Bronchial epithelial cell (primary cell): ENCODE data around the gene PTPN7. TPM values are rescaled to one million over a fixed set of nuclear protein-coding genes. Genes with fewer than 3 reads are reported as not detected.
A peak's percentile ranks its signal among the peaks of the same experiment; 100 is the strongest.
"Not testable (repeated sequence)": the region's sequence is repeated elsewhere in the genome, so short reads cannot be mapped to it uniquely, and the experiment has no call there.

Source experiments
- DNase-seq: peaks from one replicate; pipeline ENCODE4 v3.0.0-alpha.2; 2010; ENCODE audit warnings: low read depth
- FAIRE-seq: peaks from 2 replicates; lab custom pipeline; 2011; peaks lifted over from hg19 to GRCh38; lab: Jason Lieb, UNC
- H3K27me3 ChIP-seq: 2 replicates; pipeline ENCODE4 v1.5.1; 2011; ENCODE audit warnings: low read length; ENCODE audit not compliant: control insufficient read depth, insufficient read depth
- H3K36me3 ChIP-seq: 2 replicates; pipeline ENCODE4 v1.5.1; 2011; ENCODE audit warnings: low read length; ENCODE audit not compliant: control insufficient read depth, insufficient read depth
- H3K4me3 ChIP-seq: 2 replicates; pipeline ENCODE4 v1.5.1; 2011; ENCODE audit warnings: mild to moderate bottlenecking, low read depth, low read length, control low read depth
- total RNA-seq: library from RNA; depleted of rRNA; stranded (reverse); fragments of >200 nt; gene quantifications from 2 replicates; pipeline ENCODE4 v1.2.1, GENCODE V29; 2014
- TF ChIP-seq, protein P1 (sequence below): IDR thresholded peaks from 2 replicates; pipeline ENCODE4 v1.5.1; 2011; ENCODE audit warnings: mild to moderate bottlenecking, moderate library complexity, low read length, control low read depth, inconsistent platforms; ENCODE audit not compliant: insufficient read depth, severe bottlenecking

PTPN7 gene
- total RNA-seq, 1 donor from 2014 or later: not detected

- H3K36me3 ChIP-seq: no peaks in the 10 kb centered on the region
- no peaks in the 10 kb centered on the region for H3K27me3 ChIP-seq
- H3K4me3 ChIP-seq: no peak overlapping the region
- TF ChIP-seq, protein P1, sequence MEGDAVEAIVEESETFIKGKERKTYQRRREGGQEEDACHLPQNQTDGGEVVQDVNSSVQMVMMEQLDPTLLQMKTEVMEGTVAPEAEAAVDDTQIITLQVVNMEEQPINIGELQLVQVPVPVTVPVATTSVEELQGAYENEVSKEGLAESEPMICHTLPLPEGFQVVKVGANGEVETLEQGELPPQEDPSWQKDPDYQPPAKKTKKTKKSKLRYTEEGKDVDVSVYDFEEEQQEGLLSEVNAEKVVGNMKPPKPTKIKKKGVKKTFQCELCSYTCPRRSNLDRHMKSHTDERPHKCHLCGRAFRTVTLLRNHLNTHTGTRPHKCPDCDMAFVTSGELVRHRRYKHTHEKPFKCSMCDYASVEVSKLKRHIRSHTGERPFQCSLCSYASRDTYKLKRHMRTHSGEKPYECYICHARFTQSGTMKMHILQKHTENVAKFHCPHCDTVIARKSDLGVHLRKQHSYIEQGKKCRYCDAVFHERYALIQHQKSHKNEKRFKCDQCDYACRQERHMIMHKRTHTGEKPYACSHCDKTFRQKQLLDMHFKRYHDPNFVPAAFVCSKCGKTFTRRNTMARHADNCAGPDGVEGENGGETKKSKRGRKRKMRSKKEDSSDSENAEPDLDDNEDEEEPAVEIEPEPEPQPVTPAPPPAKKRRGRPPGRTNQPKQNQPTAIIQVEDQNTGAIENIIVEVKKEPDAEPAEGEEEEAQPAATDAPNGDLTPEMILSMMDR: no peak
- DNase-seq: no peak
- FAIRE-seq: no peak
Observed at GRCh38 chr1:202116287-202116686, 44.1 kb downstream of the PTPN7 start.

DNA sequence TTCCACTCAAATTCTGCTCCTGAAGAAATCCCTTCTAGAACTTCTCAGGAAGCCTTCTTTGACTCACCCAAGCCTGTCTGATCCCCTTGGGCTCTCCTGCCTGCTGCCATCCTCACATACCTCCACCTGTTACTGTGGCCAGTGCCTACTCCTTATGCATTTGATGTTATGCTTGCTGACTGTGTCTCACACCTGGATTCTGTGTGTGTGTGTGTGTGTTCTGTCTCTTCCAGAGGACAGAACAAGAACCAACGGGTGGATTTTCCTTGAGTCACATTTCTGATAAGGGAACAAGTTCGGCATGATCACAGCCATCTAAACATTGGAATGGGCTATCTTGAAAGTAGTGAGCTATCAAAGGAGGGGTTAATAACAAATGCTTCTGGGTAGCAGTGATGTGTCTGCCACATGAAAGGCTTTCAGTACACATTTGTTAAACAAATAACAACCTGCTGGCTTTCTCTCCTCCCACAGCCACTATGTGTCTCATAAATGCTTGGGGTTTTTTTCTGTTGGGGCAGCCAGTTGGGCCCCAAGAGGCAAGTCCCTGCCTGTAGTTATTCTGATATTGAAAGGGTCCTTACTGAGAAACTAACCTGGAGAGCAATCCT, 46.6 kb downstream of the PTPN7 start:
- Histone ChIP-seq H3K36me3 (no peaks in the 10 kb centered on the region), H3K4me3 (no peak overlapping the region), H3K27me3 (no peaks in the 10 kb centered on the region)
- TF ChIP-seq, protein P1: no peak
- no peak for FAIRE-seq
- DNase-seq: no peak

- DNase-seq: no peak
Observed at GRCh38 chr1:202112859-202113689, 47.3 kb downstream of the PTPN7 start.

DNA sequence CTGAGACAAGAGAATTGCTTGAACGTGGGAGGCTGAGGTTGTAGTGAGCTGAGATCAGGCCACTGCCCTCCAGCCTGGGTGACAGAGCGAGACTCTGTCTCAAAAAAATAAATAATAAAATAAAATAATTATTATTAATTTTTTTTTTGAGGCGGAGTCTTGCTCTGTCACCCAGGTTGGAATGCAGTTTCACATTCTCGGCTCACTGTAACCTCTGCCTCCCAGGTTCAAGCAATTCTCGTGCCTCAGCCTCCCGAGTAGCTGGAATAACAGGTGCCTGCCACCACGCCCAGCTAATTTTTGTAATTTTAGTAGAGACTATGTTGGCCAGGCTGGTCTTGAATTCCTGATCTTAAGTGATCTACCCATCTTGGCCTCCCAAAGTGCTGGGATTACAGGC, 48.8 kb downstream of the PTPN7 start:
- H3K27me3 ChIP-seq, DNase-seq, FAIRE-seq, H3K4me3 ChIP-seq, H3K36me3 ChIP-seq: not testable (repeated sequence)

More at GRCh38 chr1:202112859-202113689, 47.3 kb downstream of the PTPN7 start:
- no peaks in the 10 kb centered on the region for H3K27me3 ChIP-seq
- FAIRE-seq: no peak
- H3K36me3 ChIP-seq: no peaks in the 10 kb centered on the region
- TF ChIP-seq, protein P1: no peak
- no peak overlapping the region for H3K4me3 ChIP-seq

DNA sequence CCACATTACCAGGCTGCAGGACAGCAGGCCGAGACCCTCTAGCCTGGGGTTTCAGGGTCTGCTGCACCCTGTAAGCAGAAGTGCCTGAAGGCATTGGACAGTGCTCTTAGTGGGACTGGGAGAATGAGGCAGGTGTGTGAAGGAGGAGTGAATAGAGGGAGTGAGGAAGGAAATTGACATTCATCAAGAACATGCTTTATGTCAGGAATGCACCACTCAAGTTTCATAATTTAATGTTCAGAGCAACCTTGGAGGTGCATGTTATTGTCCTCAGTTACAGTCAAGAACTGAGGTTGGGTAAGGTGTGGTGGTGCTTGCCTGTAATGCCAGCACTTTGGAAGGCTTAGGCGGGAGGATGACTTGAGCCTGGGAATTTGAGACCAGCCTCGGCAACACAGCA, 49.4 kb downstream of the PTPN7 start:
- H3K27me3 ChIP-seq: peaks cover 2% of the 10 kb centered on the region
- H3K36me3 ChIP-seq: no peaks in the 10 kb centered on the region
- TF ChIP-seq, protein P1: no peak
- FAIRE-seq: no peak
- no peak overlapping the region for H3K4me3 ChIP-seq
- no peak for DNase-seq

DNA sequence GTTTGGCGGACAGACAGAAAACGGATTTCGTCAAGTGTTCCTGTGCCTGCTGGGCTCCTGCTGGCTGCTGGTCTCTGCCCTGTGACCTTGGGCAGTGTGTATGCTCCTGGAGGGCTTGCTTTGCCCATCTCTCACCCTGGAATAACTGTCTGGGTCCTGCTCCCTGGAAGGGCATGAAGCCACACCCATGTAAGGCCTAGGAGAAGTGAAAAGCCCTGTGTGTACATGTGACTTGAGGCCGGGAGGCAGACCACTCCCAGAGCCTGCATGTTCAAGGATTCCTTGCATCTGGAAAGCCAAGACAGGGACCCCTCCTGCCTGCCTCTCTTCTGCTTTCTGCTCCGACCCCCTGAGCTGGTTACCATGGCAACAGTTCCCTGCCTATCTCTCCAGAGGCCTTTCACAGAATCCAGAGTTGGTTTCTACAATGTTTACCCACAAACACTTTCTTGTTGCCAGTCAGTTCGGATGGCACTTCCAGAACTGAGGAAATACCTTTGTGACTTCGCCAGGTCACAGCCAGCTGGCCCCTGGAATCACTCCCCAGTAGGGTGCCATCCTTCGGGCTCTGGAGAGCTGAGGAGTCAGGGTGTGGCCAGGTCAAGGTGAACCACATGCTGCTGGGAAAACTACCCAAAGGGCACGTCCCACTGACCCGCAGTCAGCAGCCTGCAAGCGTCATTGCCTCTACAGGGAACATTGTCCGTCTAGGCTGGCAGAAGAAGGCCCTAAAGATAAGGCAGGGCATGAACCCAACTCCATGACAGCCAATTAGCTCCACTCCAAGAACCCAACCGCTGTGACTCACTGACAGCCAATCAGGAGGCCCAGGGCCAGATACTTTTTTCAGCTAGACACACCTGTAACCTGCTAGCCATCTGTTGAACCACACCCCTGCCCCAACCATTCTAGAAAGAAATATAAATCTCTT, 52.3 kb downstream of the PTPN7 start:
- no peaks in the 10 kb centered on the region for H3K36me3 ChIP-seq
- peaks cover 2% of the 10 kb centered on the region for H3K27me3 ChIP-seq
- DNase-seq (peak; percentile 55), FAIRE-seq (no peak)
- TF ChIP-seq, protein P1: no peak
- no peak overlapping the region for H3K4me3 ChIP-seq
